Myocyte (in vitro differentiated cells): ENCODE measurements around the gene EME2. TPM values are rescaled to one million over a fixed set of nuclear protein-coding genes. Genes with fewer than 3 reads are reported as not detected.
"Not testable (repeated sequence)": the region's sequence is repeated elsewhere in the genome, so short reads cannot be mapped to it uniquely, and the experiment has no call there.

Source experiments
- DNase-seq: peaks from one replicate; pipeline ENCODE4 v3.0.0-alpha.2; 2012; ENCODE audit warnings: low read depth
- polyA plus RNA-seq: library from polyadenylated mRNA; unstranded; fragments of >200 nt; gene quantifications from one replicate; pipeline ENCODE4 v1.2.1, GENCODE V29; 2012; ENCODE audit warnings: missing spikeins
- total RNA-seq: library from RNA; depleted of rRNA; stranded (reverse); fragments of >200 nt; gene quantifications from 2 replicates; pipeline ENCODE4 v1.2.3, GENCODE V29; 2014

The EME2 gene, protein sequence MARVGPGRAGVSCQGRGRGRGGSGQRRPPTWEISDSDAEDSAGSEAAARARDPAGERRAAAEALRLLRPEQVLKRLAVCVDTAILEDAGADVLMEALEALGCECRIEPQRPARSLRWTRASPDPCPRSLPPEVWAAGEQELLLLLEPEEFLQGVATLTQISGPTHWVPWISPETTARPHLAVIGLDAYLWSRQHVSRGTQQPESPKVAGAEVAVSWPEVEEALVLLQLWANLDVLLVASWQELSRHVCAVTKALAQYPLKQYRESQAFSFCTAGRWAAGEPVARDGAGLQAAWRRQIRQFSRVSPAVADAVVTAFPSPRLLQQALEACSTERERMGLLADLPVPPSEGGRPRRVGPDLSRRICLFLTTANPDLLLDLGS
- total RNA-seq = 15.0 and 17.2 TPM in 2 replicates
- 8.7 TPM for polyA plus RNA-seq

DNA sequence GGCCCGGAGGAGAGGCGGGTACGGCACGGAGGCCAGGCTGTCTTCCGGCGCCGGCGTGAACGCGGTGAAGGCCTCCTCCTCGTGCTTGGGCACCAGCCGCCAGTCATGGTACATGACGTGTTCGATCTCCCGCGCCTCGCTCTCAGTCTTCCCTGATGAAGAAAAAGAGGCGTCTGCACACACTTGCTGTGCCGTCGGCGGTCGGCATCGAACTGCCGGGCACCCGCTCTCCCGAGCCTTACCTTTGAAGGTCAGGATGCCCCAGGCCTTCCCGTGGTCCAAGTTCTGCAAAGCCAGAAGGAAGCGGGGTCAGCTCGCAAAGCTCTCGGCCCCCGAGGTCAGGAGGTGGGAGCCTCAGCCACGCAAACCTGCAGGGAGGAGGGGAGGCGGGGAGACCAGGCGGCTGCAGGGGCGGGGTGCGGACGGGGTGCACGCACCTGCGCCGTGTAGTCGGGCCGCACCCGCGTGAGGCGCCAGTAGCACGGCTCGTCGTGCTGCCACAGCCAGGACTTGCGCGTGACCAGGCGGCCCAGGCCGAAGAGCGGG lies at the start of gene EME2:
Gene EME2 (plus strand): TSS at position 449 of the 546 bp plus-strand sequence. CDS start 418 bp downstream, outside the sequence.
- no peak for DNase-seq

DNA sequence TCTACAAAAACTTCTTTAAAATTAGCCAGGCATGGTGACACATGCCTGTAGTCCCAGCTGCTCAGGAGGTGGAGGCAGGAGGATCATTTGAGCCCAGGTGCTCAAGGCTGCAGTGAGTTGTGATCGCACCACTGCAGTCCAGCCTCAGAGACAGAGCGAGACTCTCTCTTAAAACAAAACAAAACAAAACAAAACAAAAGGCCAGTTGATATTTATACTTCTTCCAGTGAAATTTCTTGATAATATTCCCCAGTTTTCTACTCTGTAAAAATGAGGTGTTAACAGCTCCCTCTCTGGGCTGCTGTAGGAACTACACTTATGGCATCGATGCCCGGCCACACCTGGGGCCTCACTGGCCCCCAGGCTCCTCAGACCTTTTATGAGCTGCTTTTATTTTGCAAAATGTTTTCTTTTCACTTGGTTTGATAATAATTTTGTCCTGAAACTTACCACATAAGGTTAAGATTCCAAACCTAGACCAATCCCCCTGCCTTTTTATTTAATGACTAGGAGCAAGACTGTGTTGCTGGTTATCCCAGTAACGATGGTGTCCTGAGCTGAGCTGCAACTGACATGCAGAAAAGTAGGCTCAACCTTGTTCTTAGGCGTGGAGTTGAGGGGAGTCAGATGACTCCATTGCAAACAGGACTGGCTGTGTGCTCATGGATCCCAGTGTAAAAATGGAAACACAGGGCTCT lies 49.0 kb upstream of the EME2 start:
- peak; percentile 62 for DNase-seq

DNA sequence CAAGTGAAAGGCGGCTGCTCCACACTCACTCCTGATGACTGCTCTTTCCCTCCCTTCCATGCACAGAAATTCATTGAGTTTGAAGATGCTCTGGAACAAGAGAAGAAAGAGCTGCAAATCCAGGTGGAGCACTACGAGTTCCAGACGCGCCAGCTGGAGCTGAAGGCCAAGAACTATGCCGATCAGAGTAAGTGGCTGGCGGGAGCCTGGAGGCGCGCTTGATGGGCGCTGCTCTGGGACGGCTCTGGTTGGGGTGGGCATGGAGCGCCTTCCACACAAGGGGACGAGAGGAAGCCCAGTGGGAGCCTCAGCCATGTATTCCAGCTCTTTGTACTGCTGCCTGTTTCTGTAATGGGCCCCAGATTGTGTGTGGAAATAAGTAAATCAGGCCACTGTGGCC lies 48.1 kb upstream of the EME2 start:
- no peak for DNase-seq

DNA sequence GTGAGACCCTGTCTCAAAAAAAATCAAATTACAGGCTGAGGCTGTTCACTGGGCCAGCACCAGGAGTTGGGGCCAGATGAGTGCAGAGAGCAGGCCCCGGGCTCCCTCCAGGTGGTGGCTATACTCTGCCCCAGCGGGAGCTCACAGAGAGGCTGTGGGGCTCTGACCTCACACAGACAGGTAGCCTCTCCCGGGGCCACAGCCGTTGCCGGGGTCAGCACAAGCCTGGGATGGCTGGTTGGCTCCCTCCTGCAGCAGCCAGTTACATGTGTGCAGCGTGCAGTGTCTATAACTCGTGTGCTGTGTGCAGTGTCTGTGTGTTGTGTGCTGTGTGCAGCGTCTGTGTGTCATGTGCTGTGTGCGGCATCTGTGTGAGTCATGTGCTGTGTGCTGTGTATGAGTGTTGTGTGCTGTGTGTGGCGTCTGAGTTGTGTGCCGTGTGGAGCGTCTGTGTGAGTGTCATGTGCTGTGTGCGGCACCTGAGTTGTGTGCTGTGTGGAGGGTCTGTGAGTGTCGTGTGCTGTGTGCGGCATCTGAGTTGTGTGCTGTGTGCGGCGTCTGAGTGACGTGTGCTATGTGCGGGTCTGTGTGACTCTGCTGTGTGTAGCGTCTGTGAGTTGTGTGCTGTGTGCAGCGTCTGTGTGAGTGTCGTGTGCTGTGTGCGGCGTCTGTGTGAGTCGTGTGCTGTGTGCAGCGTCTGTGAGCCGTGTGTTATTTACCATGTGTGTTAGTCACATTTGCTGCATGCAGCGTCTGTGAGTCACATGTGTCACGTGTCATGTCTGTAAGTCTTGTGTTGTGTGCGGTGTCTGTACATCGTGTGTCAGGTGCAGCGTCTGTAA lies 45.7 kb upstream of the EME2 start:
- no peak for DNase-seq

DNA sequence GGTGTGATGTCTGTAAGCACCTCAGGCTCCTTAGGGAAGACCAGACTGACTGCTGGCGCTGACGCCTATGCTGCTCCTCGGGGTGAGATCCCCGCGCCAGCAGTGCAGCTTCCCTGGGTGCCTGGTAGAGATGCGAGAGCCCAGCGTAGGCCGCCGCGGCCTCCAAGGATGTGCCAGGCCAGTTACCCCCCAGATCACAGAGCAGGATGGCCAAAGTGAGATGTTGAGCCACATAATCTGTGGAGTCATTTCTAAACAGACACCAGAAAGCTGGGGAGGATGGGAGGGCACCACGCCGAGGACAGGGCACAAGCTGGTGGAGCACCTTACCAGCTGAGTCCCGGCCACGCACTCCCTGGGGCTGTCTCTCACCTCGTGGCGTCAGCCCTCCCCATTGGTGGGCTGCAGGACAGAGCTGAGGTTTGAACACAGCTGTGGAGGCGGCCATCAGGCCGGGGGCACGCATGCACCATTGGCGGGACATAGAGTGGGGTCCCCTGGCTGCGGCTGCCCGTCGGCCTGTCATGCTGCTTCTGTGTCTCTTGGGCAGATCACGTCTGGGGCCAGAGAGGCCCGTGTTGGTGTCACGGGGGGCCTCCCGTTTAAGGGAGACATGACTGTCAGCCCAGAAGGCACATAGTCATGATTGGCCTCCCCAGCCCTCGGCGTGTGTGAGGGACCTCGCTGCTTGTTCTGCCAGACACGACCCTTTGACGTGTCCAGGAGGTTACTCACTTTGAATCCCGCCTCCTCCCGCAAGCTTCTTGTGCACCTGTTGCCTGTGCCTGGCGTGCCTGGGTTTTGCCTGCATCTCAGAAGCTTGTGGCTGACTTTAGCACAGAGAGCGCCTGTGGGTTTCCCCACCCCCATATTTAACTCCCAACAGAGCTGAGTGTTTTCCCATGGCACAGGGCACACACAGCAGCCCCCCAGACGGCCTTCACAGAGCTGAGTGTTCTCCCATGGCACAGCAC lies 44.7 kb upstream of the EME2 start:
- peak; percentile 74 for DNase-seq

DNA sequence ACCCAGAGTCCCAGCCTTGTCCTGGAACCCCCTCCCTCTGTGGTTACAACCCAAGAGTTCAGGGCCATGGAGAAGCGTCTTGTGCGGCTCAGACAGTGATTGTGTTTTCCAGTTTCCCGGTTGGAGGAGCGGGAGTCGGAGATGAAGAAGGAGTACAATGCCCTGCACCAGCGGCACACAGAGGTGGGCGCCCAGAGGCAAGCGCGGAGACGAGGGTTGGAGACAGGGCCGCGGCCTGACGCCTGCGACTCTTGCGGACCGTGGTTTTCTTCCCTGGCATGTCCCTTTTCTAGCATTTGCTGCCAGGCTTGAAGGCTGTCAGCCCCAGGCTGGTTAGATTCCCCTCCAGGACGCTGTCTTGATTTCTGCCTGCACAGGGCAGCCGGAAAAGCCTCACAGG lies 43.6 kb upstream of the EME2 start:
- no peak for DNase-seq

DNA sequence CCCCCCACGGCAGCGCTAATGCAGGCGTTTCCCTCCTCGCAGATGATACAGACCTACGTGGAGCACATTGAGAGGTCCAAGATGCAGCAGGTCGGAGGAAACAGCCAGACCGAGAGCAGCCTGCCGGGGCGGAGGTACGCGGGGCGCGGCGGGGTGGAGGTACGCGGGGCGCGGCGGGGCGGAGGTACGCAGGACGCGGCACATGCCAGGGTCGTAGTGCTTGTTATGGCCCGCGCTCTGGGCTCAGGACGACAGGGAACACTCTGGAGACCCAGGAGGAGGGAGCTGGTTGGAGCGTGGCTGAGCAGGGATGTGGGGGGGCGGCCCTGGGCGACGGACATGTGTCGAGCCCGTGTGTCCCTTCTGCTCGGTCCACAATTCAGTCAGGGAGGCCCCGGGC lies 43.2 kb upstream of the EME2 start:
- DNase-seq = no peak

DNA sequence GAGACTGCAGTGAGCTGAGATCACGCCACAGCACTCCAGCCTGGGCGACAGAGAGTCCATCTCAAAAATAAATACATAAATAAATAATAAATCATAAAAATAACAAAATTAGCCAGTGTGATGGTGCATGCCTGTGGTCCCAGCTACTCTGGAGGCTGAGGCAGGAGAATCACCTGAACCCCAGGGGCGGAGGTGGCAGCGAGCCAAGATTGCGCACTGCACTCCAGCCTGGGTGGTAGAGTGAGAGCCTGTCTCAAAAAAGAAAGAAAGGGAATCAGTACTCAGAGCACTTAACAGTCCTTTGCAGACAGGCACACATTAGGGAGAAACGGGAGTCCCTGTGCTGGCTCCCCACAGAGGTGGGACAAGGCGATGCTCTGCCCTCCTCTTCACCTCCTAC lies 41.5 kb upstream of the EME2 start:
- DNase-seq = no peak

DNA sequence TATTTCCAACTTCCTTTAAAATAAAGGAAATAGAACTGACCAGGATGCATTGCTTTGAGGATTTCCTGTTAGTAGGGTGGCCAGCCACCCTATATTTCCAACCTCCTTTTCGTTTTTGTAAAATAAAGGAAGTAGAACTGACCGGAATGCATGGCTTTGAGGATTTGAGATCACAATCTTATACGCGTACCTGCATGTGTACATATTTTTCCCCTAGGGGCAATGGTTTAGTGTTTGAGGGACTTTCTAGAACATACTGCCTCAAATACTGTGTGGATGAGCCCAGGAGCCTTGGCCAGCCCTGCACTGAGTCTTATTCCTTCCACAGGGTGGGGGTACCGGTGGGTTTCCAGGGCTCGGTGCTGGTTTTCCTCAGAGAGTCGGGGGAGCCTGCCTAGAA lies 41.0 kb upstream of the EME2 start:
- DNase-seq = no peak

DNA sequence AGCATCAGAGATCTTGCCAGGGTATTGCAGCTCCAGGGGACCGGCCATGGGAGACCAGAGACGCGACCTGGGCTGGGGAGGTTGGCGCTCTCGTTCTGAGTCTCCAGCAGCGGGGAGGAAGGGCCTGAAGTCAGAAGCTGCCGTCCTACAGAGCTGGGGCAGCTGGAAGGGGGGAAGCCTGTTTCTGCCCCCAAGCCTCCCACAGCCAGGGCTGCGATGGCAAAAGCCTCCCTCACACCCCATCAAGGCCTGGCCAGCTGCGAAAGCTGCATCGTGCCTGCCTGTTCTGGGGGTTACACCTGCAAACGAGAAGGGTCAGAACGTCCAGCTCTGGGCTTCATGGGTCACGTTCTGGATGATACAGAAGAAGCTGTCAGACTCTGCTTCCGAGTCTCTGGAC lies 40.5 kb upstream of the EME2 start:
- DNase-seq = no peak

DNA sequence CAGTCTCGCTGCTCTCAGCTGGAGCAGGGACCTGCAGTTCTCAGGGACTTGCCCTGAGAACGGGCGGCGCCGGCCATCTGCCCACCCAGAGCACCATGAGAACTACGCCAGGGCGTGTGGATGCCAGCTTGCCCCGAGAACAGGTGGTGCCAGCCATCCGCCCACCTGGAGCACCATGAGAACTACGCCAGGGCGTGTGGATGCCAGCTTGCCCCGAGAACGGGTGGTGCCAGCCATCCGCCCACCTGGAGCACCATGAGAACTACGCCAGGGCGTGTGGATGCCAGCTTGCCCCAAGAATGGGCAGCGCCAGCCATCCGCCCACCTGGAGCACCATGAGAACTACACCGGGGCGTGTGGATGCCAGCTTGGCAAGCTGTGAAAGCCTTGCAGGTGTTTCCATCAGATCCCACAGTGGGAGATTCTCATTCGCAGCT lies 40.0 kb upstream of the EME2 start:
- not testable (repeated sequence) for DNase-seq

DNA sequence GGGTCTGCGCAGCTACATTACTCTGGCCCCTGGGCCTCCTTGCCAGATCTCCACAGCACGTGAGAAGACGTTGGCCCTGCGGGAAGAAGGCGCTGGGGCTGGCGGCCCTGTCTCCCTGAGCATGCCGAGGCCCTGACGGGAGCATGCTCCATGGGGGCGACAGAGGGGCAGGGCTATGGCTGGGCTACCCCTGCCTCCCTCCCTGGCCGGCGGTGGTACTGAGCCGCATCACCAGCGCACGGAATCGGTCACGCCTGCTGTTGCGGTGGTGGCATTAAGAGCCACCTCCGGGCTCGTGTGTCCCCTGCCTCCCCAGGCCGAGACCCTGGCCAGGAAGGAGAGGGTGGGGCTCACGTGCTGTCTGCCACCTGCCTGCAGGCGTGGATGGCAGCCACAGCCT lies 38.5 kb upstream of the EME2 start:
- DNase-seq = no peak

DNA sequence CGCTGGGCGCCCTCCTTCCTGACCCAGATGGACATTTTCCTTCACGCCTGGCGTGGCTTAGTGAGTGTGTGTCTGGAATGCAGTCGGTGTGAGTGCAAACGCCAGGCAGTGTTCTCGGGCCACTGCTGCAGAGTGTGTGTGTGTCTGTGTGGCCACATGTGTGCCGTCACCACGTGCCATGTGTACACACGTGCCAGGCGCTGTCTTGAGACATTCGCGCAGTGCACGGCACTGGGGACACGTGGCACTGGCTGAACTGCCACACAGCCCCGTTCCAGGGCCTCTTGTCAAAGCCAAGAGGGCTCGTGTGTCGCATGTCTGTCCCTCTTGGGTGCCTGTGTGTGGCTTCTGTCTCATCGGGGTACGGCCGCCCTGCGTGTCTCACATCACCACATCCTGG lies 37.8 kb upstream of the EME2 start:
- no peak for DNase-seq

DNA sequence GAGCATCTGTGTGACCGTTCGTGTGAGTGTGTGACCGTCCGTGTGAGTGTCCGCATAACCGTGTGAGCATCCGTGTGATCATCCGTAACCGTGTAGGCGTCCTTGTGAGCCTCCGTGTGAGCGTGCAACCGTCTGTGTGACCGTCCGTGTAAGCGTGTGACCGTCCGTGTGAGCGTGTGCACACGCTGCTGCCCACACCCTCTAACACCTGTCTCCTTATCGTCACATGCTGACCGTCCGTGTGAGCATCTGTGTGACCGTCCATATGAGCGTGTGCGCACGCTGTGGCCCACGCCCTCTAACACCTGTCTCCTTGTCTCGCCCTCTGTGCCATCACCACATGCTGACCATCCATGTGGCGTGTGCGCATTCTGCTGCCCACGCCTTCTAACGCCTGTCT lies 32.4 kb upstream of the EME2 start:
- DNase-seq = no peak

DNA sequence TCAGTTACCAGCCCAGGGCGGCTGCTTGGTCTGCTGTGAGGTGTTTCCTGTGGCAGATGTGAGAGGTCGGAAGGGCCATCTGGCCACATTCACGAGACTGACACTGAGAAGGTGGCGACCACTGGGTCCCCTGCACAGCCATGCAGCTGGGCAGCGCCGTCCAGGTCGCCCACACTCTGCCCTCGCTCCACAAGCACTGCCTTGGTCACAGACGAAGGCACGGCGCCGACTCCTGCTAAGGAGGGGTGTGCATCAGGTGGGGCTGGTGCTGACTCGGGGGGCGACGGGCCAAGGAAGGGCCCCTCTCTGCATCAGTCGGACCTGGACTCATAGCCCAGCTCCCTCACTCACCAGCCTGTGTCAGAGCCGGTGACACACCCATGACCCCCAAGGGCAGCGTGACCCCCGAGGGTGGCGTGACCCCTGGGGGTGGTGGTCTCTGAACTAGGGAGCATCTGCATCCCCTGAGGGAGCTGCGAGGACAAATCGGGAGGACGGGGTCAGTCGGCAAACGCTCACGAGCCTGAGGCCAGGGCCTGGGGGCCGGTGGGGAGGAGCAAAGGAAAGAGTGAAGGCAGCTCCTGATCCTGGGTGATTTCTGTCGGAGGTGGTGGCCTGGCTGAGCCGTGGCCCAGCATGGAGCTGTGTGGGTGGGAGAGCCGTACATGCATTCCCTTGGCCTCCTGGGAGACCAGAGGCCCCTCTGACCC lies 31.7 kb upstream of the EME2 start:
- no peak for DNase-seq

DNA sequence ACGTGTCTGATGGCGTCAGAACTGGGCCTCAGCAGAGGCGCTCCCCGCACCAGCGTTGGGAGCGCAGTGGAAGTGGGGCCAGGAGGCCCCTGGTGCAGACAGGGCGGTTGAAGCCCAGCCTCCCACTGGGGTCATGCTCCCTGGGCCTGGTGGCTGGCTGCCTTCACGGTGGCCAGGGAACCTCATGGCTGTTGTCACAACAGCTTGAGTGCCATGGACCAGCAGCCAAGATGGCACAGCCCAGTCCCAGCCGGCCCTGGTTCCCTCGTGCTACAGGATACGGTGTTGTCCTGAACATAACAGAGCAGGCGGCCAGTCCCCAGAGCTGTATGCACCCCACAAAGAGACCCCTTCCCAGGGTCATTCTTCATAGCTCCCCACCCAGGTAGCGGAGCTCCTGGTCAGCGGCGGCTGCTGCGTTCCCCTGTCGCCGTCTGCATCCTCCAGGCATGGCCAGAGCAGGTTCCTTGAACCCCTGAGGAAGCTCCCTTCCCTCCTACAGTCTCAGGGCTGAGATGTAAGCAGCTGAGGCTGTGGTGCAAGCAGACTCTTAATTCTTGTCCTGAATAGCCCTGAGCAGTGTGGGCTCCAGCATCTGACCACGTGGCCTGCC lies 31.0 kb upstream of the EME2 start:
- no peak for DNase-seq

DNA sequence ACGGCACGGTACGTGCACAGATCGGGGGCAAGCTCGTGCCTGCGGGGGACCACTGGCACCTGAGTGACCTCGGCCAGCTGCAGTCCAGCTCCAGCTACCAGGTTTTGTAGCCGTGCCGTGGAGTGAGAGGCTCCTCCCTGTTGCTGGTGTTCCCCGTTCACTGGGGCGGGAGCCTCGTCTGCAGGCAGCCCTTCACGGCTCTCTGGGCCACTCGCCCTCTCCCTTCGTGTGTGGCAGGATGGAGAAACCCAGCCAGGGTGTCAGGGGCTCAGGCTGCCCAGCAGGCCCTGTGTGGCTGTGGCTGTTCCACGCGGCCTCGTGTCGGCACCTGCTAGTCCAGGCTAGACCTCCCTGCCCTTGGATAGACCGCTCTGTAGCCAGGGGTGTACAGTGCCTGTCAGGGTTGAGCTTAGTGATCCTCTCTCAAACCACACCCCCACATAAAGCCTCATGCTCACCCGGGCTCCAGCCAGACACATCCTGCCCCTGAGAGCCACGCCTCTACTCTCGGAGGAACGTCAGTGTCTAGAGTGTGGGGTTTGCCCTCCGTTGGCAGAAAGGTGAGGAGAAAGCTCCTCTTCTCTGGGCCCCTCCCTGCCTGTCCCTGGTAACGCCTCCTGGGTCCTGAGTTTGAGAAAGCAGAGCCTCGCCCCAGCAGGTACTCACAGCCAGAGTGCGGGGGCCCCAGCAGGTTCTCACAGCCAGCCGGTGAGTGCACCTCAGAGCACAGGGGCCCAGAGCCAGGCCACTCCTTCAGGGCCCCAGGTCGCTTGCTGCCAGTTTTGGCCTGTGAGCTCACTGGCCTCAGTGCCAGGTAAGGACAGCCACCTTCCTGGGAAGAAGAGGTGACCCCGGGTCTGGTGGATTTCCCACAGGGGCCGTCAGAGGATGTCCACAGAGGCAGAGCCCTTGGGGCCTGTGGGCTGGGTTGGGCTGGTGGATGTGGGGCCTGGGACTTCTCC lies 29.0 kb upstream of the EME2 start:
- no peak for DNase-seq

DNA sequence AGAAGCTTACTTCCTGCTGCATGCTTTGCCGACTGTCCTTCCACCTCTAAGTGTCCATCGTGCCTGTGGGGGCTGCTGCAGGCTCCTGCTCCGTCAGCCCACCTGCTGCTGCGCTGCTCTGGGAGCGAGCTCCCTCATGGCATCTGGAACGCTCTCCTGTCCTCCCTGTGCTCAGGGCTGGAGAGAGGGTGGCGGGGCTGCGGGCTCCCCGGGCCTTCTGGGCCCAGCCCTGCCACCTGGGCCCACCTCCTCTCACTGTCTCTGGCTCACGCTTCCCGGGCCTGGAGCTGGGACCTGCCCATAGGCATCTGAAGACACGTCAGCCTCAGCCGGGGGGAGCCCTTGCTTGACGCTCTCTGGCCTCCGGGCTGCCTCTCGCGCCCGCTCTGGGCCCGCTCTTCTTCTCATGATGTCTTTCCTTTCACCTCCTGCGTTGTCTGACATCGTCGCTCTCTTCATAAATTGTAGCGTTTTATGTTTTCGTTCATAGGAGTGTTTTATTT lies 28.2 kb upstream of the EME2 start:
- DNase-seq = no peak
